Liver (tissue), 3 donors: ENCODE data around the gene C10orf67.

Source experiments
- CTCF ChIP-seq: fragments of 150-350 bp; IDR thresholded peaks from 2 replicates; pipeline ENCODE4 v1.5.1; 2017; ENCODE audit warnings: improper control_type of control experiment, low read depth, low read length; ENCODE audit not compliant: missing input control
- GABPA ChIP-seq, 2 donors: IDR thresholded peaks in 1 of 2; conservative IDR thresholded peaks in 1 of 2; 2 replicates each; pipeline ENCODE4 v1.6.1; 2016; ENCODE audit warnings: antibody characterized with exemption in 2 of 2, mild to moderate bottlenecking in 1 of 2, moderate library complexity in 1 of 2
- MAX ChIP-seq: IDR thresholded peaks from 2 replicates; pipeline ENCODE4 v1.6.1; 2016; ENCODE audit warnings: antibody characterized with exemption
- YY1 ChIP-seq: IDR thresholded peaks from 2 replicates; pipeline ENCODE4 v1.6.1; 2016; ENCODE audit warnings: antibody characterized with exemption, mild to moderate bottlenecking
- donor health status: healthy.
- donor health status: healthy.

- TF ChIP-seq GABPA (IDR thresholded peaks at IDR 0.05 in 1 of 2, conservative IDR thresholded peaks at IDR 0.05 in 1 of 2) (no peak), MAX (no peak), CTCF (no peak), YY1 (no peak)
These were observed 144.0 kb downstream of the C10orf67 start for GRCh38 chr10:23200586-23200985.
